ENCODE results near the gene CARHSP1.

GRCh38 chr16:8854298-8854948, 14.4 kb downstream of the CARHSP1 start:
- TF ChIP-seq EZH2 (IDR thresholded peaks at IDR 0.05): no peak
- peak; percentile 7; the same call in 1 of the 2 replicates for TF ChIP-seq POLR2AphosphoS5 (IDR thresholded peaks at IDR 0.05; ENCODE audit: borderline replicate concordance, low read depth, low read length)

Measured in SK-N-MC (cell line).